HG03460 (cell line): ENCODE data around the gene CCDC154.
"Not testable (repeated sequence)": the region's sequence is repeated elsewhere in the genome, so short reads cannot be mapped to it uniquely, and the experiment has no call there.

Experiments
- ATAC-seq: cut with Tn5 transposase; IDR thresholded peaks from one replicate; pipeline ENCODE4 v1.9.1; 2021; ENCODE audit not compliant: unreplicated experiment

CCDC154 gene

GRCh38 chr16:1443980-1444729 is at the start of gene CCDC154:
TSS of gene CCDC154 (minus strand) at chr16:1444556. CDS start at chr16:1444322, 234 bp downstream.
- ATAC-seq = no peak

DNA sequence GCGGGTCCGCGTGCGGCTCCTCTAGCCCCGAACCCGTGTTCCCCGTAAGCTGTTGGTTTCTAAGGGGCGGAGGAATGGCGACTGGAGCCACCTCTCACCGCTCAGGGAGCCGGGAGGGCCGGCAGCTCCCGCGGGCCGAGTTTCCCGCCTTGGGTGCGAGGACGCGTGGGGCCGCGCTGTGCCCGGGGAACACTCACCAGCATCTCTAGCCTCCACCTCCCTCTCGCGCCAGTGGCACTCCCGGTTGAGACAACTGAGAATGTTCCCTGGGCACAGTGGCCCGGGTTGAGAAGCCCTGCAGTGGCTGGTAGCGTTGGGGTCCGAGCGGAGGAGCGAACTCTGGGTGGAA is 49.4 kb upstream of the CCDC154 start:
- no peak for ATAC-seq

- no peak for ATAC-seq
These were observed 48.8 kb upstream of the CCDC154 start, which contains the start of gene TELO2 for GRCh38 chr16:1492923-1493745. TSS of gene TELO2 (plus strand) at chr16:1493360. CDS start at chr16:1494282, 922 bp downstream.

DNA sequence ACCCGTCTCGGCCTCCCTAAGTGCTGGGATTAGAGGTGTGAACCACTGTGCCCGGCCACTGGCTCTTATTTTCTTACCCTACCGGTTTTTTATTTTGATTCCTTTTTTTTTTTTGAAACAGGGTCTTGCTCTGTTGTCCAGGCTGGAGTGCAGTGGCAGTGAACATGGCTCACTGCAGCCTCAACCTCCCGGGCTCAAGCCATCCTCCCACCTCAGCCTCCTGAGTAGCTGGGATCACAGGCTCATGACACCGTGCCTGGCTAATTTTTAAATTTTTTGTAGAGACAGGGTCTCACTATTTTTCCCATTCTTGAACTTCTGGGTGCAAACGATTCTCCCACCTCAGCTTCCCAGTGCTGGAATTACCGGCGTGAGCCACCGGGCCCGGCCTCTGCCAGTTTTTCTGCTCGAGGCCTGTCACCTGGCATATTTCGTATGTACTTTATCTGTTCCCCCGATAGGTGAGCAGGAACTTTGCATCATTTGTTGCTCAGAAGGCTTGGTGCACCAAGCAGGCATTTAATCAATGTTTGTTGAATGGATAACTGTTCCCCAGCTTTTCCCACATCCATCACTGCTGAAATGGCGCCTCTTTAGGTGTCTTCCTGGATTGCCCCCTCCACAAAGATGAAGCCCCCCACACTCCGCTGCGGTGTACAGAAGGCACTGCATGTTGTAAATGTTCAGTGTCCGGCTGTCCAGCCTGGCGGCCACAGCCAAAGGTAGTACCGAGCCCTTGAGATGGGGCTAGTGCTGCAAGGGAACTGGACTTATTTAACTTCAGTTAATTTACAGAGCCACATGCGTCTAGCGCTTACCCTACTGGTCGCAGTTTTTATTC is 47.9 kb upstream of the CCDC154 start:
- ATAC-seq = no peak

DNA sequence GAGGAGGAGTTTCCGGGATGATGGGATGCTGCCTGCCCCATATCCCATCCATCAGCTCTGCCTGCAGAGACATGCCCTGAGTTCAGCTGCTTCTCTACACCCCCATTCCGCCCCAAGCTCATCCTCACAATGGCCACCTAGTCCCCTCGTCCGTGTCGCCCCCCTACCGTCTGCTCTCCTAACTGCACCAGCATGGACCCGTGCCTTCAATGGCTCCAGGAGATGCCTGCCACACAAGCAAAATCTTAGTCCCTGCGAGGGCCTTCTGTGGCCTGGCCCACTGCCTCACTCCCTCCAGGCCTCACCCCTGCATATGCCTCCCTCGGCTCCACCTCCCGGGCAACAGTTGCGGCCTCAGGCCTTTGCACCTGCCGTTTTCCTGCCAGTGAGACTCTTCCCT is 47.0 kb upstream of the CCDC154 start:
- no peak for ATAC-seq

DNA sequence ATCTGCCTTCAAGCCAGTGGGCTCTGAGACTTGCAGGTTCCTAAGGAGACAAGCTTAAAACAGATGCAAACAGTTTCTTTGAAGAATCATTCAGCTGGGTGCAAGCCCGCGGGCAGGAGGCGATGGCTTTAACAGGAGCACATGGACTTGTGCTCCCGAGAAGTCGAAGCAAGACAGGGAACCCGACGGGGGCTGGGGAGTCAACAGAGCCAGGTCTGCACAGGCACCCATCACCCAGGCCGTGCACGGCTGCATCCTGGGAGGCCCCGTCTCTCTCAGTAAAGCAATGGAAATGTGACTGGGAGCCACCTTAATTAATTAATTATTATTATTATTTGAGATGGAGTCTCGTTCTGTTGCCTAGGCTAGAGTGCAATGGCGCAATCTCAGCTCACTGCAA is 44.7 kb upstream of the CCDC154 start:
- ATAC-seq = no peak

GRCh38 chr16:1488619-1489018 is 44.3 kb upstream of the CCDC154 start, which contains the start of gene PTX4:
TSS of gene PTX4 (minus strand) at chr16:1488944. CDS start at chr16:1488909, 35 bp downstream.
- ATAC-seq = no peak

GRCh38 chr16:1488054-1488601 is 43.8 kb upstream of the CCDC154 start:
- no peak for ATAC-seq

- ATAC-seq = no peak
These were observed 43.2 kb upstream of the CCDC154 start for GRCh38 chr16:1487395-1488053.

DNA sequence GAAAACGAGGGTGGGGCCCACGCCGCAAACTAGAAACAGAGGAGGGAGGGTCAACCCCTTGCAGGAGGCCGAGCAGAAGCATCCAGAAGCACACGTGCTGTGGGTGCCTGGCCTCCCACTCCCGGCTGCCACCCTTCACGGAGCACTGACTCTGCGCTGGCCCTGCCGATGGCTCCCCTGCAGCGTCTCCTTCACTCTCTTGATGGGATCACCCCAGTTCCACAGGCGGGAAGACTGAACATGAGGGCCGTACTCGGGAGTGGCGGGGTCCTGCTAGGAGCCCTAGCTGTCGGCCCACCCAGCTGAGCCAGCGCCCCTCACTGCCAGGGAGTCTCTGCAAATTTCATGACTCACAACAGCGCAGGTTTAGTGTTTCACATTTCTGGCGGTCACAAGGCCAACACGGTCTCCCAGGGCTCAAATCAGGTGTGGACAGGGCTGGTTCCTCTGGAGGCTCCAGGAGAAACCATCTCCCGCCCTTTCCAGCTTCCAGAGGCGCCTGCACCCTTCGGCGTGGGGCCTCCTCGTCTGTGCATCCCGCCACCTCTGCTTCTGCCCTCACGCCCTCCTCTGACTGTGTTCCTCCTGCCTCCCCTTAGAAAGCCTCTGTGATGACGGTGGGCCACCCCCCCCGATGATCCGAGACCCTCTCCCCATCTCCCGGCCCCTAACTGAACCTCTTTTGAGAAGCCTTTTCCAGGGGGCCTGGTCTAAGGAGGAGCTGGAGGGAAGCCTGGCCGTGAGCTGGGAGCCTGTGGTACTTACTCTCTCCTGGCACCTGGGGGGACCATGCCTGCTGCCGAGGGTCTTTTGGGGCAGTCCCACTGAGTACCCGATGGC is 42.4 kb upstream of the CCDC154 start:
- ATAC-seq = no peak

DNA sequence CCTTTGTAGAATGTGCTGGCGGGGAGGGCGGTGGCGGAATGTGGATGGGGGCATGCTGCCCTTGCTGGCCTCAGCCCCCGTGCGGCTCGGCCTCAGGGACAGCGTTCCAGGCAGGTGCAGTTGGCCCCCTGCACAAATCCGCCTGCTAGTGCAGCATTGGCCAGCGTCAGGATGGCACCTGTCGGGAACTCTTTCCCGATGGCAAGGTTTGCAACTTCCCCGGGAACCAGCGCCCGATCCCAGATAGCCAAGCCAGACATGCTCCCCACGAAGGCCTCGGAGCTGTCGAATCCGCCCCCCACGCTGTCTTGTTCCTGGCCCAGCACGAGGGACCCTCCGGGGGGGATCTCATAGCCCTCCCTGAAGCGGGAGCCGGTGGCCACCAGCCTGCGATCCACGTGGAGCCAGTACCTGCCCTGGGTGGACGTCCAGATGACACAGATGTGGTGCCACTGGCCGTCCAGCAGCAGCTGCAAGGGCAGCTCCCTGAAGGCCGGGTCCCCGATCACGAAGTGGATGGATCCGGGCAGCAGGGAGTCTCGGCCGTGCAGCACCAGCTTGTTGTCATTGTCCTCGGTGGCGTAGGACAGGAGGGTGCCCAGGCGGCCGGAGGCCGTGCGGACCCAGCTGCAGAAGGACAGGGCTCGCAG is 41.6 kb upstream of the CCDC154 start:
- no peak for ATAC-seq

DNA sequence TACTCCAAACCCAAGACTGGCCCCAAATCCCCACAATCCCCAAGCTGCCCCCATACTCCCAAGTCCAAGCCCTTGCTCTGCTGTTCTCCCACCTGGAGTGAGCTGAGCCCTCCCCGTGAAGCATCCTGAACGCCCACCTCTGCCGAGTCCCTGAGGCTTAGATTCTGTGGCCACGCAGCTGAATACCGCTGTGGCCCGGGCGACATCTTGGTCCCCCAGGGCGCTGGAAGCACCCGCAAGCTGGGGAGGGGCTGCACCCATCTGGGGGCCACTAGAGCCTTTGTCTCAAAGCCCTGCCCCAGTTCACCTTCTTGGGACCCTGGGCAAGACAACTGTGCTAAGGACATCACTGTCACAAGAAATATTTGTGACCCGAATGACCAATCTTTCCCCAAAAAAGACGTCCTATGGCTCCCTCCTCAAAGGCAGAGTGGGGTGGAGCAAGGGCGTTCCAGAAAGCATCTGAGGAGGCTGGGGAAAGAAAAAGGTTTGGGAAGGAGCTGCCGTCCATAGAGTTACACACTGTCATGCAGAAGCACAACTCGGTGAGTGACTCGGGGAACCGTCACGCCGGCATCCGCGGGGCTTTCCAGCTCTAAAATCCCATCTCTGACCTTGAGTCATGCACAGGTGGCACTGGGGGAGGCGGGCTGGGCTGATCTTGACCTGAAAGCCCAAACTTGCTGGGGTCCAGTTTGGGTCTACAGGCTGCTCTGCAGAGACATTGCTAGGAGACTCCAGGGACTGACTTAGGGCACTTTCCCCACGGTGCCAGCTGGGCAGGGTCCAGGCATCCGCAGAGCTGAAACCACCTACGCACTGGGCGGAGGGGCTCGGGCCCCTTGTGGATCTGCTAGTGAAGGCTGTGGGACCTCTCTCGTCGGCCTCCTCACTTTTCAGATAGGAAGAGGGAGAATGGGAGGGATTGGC is 37.8 kb upstream of the CCDC154 start:
- no peak for ATAC-seq

- ATAC-seq = not testable (repeated sequence)
These were observed 34.6 kb upstream of the CCDC154 start for GRCh38 chr16:1478937-1479336.

GRCh38 chr16:1477033-1477432 is 32.7 kb upstream of the CCDC154 start:
- ATAC-seq = no peak

- ATAC-seq = peak; percentile 12
These were observed 31.3 kb upstream of the CCDC154 start for GRCh38 chr16:1475552-1476114.

DNA sequence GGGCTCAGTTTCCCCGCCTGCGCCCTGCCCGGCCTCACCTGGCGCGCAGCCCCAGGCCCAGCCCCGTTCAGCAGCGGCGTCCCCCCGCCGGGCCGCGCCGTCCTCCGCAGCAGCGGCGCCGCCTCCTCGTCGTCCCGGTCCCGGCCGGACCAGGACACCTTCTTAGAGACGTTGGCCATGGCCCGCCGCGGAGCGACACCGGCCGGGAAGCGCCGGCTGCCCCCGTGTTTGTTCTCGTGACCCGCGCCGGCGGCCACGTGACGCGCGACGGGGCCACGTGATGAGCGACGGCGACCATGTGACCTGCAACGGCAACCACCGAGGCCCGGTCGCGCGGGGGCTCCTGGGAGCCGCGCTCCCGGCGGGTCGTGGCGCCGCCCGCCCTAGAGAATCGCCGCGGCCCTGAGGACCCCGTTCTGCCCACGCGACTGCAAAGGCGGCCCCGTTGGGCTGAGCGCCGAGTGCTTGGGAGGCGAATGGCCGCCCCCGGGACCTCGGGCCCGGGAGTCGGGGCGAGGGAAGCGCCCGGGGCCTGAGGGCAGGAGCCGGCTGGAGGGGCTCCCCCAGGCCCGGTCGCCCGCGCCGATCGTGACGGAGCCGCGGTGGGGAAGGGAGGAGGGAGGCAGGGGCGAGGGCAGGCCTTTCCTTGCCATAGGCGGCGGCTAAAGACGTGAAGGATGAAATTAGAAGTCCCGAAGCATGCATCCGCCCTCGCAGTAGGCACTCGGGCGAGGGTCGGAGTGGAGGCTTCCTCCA is 30.6 kb upstream of the CCDC154 start, which contains the start of gene CLCN7:
TSS of gene CLCN7 (minus strand) at position 233 of the 756 bp plus-strand sequence. CDS start at position 179, 54 bp downstream.
- peak; percentile 75 for ATAC-seq
